ENCODE measurements around the gene JAKMIP1.

JAKMIP1 gene

DNA sequence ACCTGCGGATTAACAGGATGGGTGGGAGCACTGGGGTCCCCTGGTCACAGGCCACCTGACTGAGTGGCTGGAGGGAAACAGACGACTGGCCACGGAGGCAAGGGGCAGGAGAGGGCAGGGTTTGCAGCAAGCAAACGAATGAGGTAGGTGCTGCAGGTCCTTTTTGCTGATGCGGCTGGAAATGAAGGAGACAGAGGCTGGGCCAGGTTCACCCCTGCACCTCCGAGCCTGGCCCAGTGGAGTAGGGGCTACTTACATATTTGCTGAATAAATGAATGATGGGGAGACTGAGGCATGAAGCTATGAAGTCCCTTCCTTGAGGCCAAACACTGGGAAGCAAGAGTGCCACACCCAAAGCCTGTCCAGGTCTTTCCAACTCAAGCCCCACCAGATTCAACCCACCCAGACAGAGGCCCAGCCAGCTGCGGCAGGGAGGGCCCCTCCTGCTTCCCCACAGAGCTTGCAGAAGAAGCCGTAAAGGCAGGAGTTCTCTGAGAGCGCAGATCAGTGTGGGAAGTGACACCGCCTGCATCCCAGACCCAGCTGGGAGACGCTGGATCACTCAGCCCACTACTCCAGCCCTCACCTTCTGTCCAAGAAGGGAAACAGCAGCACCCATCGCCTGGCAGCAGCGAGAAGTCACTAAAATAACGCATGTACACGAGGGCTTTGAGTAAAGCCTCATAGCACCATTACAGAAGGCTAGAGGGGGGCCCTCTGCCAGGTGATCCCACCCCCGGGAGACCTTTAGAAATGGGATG is 146.0 kb downstream of the JAKMIP1 start:
- DNase-seq (ENCODE audit: low read depth), result no peak
- no peak overlapping the region for H3K4me3 ChIP-seq (ENCODE audit: low read length)

DNA sequence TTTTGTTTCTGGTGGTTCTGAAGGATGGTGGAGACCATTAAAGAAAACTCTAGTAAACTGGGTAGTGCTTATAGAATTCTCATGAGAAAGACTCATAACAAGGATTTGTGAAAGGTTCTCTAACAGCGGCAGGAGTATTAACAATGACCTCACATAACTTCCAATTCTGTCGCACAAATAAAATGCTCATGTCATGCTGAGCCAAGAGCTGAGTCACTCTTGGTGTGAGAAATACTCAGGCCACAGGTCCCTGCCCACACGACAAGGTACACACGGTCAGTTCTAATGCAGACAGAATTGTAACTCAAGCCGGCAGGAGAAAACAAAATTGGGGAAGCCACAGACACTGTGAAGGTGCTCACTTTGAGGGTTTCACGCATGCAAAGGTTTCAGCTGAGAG is 147.7 kb downstream of the JAKMIP1 start:
- TF ChIP-seq, protein P1, sequence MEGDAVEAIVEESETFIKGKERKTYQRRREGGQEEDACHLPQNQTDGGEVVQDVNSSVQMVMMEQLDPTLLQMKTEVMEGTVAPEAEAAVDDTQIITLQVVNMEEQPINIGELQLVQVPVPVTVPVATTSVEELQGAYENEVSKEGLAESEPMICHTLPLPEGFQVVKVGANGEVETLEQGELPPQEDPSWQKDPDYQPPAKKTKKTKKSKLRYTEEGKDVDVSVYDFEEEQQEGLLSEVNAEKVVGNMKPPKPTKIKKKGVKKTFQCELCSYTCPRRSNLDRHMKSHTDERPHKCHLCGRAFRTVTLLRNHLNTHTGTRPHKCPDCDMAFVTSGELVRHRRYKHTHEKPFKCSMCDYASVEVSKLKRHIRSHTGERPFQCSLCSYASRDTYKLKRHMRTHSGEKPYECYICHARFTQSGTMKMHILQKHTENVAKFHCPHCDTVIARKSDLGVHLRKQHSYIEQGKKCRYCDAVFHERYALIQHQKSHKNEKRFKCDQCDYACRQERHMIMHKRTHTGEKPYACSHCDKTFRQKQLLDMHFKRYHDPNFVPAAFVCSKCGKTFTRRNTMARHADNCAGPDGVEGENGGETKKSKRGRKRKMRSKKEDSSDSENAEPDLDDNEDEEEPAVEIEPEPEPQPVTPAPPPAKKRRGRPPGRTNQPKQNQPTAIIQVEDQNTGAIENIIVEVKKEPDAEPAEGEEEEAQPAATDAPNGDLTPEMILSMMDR (IDR thresholded peaks at IDR 0.05; ENCODE audit: insufficient read depth, low read depth, low read length, missing control alignments), result no peak
- H3K4me3 ChIP-seq (ENCODE audit: low read length), result no peak overlapping the region
- DNase-seq (ENCODE audit: low read depth), result no peak

More for the DNA sequence above, 146.0 kb downstream of the JAKMIP1 start:
- TF ChIP-seq, protein P1 (IDR thresholded peaks at IDR 0.05; ENCODE audit: insufficient read depth, low read depth, low read length, missing control alignments), result no peak

- TF ChIP-seq, protein P1 (IDR thresholded peaks at IDR 0.05; ENCODE audit: insufficient read depth, low read depth, low read length, missing control alignments), result no peak
- DNase-seq (ENCODE audit: low read depth), result no peak
- H3K4me3 ChIP-seq (ENCODE audit: low read length), result no peak overlapping the region
Measured at GRCh38 chr4:6050551-6050950, 149.8 kb downstream of the JAKMIP1 start.

DNA sequence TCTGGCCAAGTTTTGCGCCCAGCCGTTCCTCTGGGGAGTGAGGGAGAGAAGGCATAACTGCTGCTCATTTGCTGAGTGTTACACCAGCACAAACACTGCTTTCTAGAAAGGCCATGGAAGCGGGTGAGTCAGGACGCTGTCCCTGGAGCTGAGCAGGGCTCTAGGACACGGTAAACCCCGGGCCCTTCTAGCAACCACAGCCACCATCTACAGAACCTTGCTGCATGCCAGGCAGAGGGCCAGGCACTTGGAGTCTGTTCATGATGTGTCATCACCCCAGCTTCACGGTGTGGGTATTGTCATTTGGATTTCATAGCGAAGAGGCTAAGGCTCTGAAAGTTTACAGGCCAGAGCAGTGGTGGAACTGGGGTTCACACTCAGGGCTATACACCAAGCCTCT is 150.4 kb downstream of the JAKMIP1 start:
- no peak overlapping the region for H3K4me3 ChIP-seq (ENCODE audit: low read length)
- DNase-seq (ENCODE audit: low read depth), result no peak
- TF ChIP-seq, protein P1 (IDR thresholded peaks at IDR 0.05; ENCODE audit: insufficient read depth, low read depth, low read length, missing control alignments), result no peak

DNA sequence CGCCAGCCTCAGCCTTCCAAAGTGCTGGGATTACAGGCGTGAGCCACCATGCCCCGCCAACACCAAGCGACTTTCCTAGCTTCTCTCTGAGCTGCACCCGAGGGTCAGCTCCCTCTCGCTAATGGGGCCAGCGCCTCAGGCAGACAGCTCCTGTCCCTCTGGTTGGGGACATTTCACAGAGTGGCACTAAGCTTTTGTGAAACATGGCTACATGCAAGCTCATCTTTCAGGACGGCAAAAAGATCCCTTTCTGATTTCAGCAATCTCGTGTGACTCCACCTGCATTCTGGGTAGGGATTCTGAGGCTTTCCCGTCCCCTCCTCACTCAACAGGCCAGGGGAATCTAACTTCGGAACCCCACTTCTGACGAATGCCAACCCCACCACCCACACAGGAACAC is 151.1 kb downstream of the JAKMIP1 start:
- no peak overlapping the region for H3K4me3 ChIP-seq (ENCODE audit: low read length)
- no peak for DNase-seq (ENCODE audit: low read depth)
- TF ChIP-seq, protein P1 (IDR thresholded peaks at IDR 0.05; ENCODE audit: insufficient read depth, low read depth, low read length, missing control alignments), result no peak

- TF ChIP-seq, protein P1 (IDR thresholded peaks at IDR 0.05; ENCODE audit: insufficient read depth, low read depth, low read length, missing control alignments), result no peak
- H3K4me3 ChIP-seq (ENCODE audit: low read length), result no peak overlapping the region
- DNase-seq (ENCODE audit: low read depth), result no peak
Measured at GRCh38 chr4:6048537-6048936, 151.8 kb downstream of the JAKMIP1 start.

- DNase-seq (ENCODE audit: low read depth), result no peak
- H3K4me3 ChIP-seq (ENCODE audit: low read length), result no peak overlapping the region
- TF ChIP-seq, protein P1 (IDR thresholded peaks at IDR 0.05; ENCODE audit: insufficient read depth, low read depth, low read length, missing control alignments), result no peak
Measured at GRCh38 chr4:6047130-6047673, 153.1 kb downstream of the JAKMIP1 start.
